AG04449 (cell line): ENCODE results near the gene ALKBH4.

Source experiments
- CTCF ChIA-PET: fragments of 350-600 bp; formaldehyde crosslinking; extraction: SDS; loops from one replicate; lab custom pipeline; 2021; ENCODE audit warnings: antibody characterized with exemption; lab: Yijun Ruan, JAX
- POLR2A ChIA-PET: fragments of 400-600, 350-600 bp; formaldehyde crosslinking; extraction: SDS; loops from one replicate; lab custom pipeline; 2020; ENCODE audit warnings: antibody characterized with exemption, inconsistent platforms; lab: Yijun Ruan, JAX
- DNase-seq: peaks from one replicate; pipeline ENCODE4 v3.0.0-alpha.2; 2010; ENCODE audit warnings: low read depth, low spot score
- H3K4me3 ChIP-seq: 2 replicates; pipeline ENCODE4 v1.5.1; 2011; ENCODE audit warnings: low read depth, mild to moderate bottlenecking, control low read depth, low read length
- TF ChIP-seq, protein P1 (sequence below): IDR thresholded peaks from one replicate; pipeline ENCODE4 v1.5.1; 2011; ENCODE audit warnings: mild to moderate bottlenecking, moderate library complexity, low read length, control low read depth, inconsistent platforms; ENCODE audit not compliant: insufficient read depth; ENCODE audit errors: missing control alignments

The ALKBH4 gene

DNA sequence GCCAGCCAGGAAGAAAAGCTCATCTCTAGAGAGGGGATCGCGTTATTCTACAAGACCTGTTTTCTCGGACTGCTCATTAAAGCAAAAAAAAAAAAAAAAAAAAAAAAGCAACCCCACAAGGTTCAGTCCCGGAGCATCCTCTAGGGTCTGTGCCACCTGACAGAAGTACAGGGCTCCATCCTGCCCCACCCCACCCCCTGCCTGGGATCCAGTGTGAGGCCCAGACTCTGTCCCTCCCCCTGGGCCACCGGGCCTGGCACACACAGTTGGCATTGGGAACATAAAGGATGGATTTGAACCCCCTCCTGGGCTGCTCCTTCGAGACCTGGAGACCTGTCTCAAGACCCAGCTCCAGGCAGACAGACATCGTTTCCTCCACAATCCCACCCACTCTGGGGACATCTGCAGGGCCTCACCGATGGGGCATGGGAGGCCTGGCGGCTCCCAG, 30.6 kb downstream of the ALKBH4 start:
- H3K4me3 ChIP-seq, result peak overlapping the region; percentile 72
- no peak for DNase-seq
- POLR2A ChIA-PET, result interaction anchor here (0.6 to 1.3 kb wide), 2 partner anchors 14 to 30 kb away, joined by 4 to 5 read pairs; no protein-coding TSS in a partner anchor
- CTCF ChIA-PET, result interaction anchor here (1.3 kb wide), 1 partner anchor 30 kb away, joined by 3 read pairs; no protein-coding TSS in a partner anchor
- TF ChIP-seq, protein P1, sequence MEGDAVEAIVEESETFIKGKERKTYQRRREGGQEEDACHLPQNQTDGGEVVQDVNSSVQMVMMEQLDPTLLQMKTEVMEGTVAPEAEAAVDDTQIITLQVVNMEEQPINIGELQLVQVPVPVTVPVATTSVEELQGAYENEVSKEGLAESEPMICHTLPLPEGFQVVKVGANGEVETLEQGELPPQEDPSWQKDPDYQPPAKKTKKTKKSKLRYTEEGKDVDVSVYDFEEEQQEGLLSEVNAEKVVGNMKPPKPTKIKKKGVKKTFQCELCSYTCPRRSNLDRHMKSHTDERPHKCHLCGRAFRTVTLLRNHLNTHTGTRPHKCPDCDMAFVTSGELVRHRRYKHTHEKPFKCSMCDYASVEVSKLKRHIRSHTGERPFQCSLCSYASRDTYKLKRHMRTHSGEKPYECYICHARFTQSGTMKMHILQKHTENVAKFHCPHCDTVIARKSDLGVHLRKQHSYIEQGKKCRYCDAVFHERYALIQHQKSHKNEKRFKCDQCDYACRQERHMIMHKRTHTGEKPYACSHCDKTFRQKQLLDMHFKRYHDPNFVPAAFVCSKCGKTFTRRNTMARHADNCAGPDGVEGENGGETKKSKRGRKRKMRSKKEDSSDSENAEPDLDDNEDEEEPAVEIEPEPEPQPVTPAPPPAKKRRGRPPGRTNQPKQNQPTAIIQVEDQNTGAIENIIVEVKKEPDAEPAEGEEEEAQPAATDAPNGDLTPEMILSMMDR, result no peak

DNA sequence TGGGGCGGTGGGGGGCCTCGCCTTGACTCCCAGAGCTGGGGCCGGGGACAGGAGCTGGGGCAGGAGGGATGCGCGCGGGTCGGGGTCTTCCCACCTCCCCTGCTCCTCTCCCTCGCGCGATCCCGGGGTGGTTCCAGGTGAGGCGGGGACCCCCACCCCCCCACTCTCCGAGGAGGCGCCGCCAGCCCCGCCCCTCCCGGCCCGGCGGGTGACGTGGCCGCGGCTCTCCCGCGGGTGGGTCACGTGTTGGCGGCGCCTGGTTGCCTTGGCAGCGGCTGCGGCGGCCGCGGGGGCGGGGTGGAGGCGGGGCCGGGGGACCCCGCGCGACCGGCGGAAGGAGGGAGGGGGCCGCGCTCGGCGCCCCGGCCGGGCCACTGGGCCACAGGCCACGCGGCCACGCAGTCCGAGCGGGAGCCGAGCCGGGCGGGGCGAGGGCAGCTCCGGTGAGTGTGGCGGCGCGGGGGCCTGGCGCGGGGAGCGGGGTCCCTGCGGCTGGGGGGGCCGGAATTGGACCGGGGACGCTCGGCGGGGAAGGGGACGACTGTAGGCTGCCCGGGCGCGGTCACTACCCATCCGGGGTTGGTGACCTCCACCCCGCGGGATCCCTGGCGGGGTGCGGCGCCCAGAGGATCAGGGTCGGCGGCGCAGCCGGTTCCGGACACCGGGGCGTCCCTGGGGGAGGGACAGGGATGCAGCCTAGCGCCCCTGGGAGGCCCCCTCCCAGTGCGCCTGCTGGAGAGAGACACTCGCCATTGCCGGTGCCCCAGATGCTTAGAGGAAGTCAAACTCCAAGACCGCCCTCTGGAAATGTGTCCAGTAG, 31.2 kb downstream of the ALKBH4 start, which contains the start of gene ORAI2:
Gene ORAI2 (plus strand): TSS at position 357 of the 820 bp plus-strand sequence. CDS start 5,382 bp downstream, outside the sequence.
- peak within 1 kb of the TSS; percentile 72 for H3K4me3 ChIP-seq
- TF ChIP-seq, protein P1, result no peak
- DNase-seq, result no peak
- ChIA-PET CTCF (interaction anchor here (1.3 kb wide), 1 partner anchor 29 kb away, joined by 3 read pairs; no protein-coding TSS in a partner anchor), POLR2A (interaction anchor here (0.6 to 1.3 kb wide), 3 partner anchors 15 to 31 kb away, joined by 3 to 5 read pairs (median 4); no protein-coding TSS in a partner anchor)

DNA sequence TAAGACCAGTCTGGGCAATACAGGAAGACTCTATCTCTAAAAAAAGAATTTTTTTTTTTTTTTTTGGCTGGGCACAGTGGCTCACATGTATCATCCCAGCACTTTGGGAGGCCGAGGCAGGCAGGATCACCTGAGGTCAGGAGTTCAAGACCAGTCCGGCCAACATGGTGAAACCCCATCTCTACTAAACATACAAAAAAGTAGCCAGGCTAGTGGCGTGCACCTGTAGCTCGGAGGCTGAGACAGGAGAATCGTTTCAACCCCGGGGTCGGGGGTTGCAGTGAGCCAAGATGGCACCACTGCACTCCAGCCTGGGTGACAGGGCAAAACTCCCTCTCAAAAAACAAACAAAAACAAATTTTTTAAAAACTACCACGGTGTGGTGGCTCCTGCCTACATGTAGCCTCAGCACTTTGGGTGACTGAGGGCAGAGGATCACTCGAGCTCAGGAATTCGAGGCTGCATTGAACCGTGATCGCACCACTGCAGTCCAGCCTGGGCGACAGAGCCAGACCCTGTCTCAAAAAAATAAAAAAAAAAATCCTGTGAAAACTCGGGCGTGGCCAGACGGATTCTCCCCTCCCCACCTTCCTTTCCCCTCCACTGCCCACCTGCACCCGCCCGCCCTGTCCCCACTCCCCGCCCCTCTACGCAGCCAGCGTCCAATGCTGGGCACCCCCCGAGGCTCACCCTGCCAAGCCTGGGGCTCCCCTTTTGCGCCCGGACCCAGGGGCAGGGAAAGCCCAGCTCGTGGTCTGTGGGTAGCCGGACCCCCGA, 32.0 kb downstream of the ALKBH4 start:
- no peak for DNase-seq
- ChIA-PET POLR2A (interaction anchor here (1.0 kb wide), 1 partner anchor 23 kb away, joined by 3 read pairs; no protein-coding TSS in a partner anchor), CTCF (interaction anchor here (0.9 kb wide), 1 partner anchor 9 kb away, joined by 3 read pairs; no protein-coding TSS in a partner anchor)
- TF ChIP-seq, protein P1, result no peak
- H3K4me3 ChIP-seq, result peak overlapping the region; percentile 72

DNA sequence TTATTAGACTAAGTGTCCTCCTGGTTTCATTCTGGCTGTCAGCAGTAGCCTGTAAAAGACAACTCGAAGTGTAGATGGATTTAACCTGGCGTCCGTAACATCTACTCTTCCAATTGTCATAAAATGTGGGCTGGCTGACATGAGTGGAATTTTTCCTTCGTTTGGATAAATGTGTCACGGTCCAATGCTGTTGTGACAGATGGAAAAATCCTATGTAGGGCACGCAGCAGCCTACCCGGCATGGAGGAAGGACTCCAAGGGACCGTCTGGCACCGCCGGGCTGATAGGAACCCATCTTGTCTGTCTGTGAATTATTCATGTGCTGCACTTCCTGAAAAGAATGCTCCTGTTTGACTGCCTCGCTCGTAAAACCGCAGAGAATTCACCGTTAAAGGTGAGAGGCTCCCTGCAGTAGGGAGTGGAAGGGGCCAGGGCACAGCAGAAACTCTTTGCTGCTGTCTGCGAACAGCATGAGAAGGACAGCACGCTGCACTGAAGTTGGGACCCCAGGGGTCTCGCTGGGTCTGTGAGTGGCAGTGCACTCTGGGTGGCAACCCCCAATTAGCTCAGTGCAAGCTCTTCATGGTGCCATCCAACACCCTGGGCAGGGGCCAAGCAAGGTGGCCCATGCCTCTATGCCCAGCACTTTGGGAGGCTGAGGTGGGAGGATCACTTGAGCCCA, 32.9 kb downstream of the ALKBH4 start:
- POLR2A ChIA-PET, result no interaction called here
- DNase-seq, result no peak
- TF ChIP-seq, protein P1, result no peak
- CTCF ChIA-PET, result interaction anchor here (0.9 kb wide), 1 partner anchor 8 kb away, joined by 3 read pairs; no protein-coding TSS in a partner anchor
- H3K4me3 ChIP-seq, result no peak overlapping the region

DNA sequence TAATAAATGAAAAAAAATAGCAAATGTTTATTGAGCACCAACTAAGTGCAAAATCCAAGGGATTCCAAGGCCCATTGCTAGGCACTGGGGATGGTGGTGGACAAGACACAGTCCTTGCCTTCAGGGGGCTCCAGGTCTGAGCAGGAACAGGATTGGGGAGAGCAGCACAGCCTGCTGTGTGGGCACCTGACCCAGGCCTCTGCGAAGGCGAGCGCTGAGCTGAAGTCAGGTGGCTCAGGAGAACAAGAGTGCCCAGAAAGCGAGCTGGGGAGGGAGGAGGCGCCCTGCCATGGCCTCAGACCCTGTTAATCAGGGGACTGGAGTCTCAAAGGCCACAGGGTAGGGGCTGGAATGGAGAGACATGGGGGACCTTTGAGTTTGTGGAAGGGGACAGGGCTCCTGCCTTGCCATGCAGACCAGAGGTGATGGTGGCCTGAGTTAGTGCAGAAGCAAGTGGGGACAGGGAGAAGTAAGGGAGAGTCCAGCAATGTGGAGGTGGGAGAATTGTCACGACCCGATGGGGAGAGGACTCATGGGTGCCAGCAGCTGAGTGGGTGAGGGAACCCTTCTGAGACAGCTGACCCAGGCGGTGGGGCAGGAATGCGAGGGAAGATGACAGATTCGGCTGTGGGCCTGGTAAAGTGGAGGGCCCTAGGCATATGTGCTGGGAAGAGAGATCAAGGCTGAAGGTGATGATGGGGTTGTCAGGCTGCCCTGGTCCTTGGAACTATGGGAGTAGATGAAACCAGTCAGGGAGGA, 35.3 kb downstream of the ALKBH4 start:
- H3K4me3 ChIP-seq, result no peak overlapping the region
- TF ChIP-seq, protein P1, result no peak
- ChIA-PET CTCF (interaction anchor here (1.8 kb wide), 1 partner anchor 14 kb away, joined by 5 read pairs; no protein-coding TSS in a partner anchor), POLR2A (no interaction called here)
- DNase-seq, result no peak
